Activated CD8-positive, alpha-beta memory T cell treated with anti-CD3 and anti-CD28 coated beads for 24 hours (primary cell): ENCODE measurements around the gene BSND.
"Not testable (repeated sequence)": the region's sequence is repeated elsewhere in the genome, so short reads cannot be mapped to it uniquely, and the experiment has no call there.

Experiments used
- DNase-seq: peaks from one replicate; pipeline ENCODE4 v3.0.0-alpha.2; 2020

Gene BSND

GRCh38 chr1:54998677-54999076 lies at the start of gene BSND:
Gene BSND, plus strand, starts transcription at chr1:54998933. Its CDS starts 254 bp downstream, at chr1:54999187.
- no peak for DNase-seq

DNA sequence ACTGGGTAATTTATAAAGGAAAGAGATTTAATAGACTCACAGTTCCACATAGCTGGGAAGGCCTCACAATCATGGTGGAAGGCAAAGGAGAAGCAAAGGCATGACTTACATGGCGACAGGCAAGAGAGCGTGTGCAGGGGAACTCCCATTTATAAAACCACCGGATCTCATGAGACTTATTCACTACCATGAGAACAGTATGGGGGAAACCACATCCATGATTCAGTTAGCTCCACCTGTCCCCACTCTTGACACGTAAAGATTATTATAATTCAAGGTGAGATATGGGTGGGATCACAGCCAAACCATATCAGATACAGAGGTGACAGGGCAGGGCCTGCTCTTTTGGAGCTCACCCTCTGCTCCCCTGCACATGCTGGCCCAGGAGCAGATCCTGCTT lies 49.7 kb upstream of the BSND start:
- no peak for DNase-seq

DNA sequence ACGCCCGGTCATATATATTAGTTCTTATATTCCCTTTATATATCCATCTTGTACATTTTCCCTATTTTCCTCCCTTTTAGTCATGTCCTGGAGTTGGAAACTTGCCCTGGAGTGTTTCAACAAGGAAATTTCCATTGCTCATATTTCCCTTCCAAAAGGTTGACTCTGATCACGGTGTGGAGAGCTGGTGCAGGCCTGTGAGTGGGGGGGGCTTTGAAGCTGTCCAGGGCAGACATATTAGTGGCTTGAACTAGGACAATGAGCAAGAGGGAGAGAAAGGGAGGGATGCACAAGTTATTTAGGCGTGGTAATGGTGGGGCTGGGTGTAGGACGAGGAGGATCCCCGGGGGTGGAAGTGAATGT lies 48.7 kb upstream of the BSND start:
- DNase-seq: no peak

DNA sequence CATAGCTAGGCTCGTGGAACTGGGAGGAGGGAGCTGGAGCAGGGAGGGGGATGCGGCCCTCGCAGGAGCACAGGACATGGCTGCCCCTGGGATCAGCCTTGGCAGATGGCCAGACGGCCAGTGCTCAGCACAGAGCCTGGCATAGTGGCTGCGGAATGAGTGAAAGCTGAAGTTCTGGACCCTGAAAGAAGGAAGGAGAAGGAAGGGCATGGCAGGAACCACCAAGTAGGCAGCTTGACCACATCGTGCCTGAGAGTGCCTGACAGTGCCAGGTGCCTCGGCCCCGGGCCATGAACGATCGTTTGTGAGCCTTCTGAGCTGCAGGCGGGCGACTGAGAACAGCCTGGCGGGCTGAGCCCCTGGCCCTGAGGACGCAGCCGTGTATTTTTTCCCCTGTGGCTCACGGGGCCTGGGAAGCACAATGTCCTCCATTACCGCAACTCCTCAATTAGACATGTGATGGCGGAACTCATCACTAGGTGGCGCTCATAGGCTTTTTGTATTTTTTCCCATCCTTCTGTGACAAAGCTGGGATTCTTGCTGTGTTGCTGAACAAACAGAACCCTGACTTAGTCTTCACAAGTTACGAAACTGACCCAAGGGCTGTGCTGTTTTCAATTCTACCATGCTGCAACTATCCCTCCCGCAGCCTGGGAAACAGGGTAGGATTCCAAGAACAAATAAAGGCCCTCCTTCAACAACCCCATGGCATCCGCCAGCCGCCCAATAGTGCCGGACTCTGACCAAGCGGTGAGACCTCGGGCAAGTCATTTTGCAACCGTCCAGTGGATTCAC lies 48.2 kb upstream of the BSND start:
- peak; percentile 78 for DNase-seq

DNA sequence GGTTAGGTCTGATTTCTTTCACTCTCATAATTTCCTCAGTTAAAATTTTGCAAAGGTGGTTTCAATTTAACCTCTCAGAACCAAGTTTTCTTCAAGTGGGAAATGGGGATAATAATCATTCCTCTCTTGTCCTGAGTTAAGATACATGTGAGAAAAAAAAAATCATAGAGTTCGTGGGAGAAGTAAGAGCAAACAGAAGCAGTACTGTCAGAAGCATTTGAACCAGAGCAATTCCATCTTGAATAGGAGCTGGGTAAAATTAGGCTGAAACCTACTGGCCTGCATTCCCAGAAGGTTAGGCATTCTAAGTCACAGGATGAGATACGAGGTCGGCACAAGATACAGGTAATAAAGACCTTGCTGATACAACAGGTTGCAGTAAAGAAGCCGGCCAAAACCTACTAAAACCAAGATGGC lies 46.9 kb upstream of the BSND start:
- DNase-seq: no peak

GRCh38 chr1:54952950-54953718 lies 45.6 kb upstream of the BSND start:
- no peak for DNase-seq

DNA sequence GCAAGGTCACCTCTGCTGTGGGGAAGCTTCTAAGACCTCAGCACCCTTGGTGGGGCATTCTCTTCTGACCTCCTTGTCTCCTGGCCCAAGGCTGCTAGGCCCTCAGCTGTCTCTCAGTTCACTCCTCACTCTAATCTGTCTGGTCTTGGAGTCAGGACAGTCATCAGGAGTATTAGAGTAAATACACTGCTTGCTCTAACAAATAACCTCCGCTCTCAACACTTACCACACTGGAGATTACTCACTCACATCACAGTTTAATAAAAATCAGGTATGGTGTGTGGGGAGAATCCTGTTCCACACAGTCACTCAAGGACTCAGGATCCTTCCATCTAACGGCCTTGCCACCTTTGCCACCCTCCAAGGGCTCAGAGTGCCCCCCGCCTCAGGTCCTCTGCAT lies 44.9 kb upstream of the BSND start:
- no peak for DNase-seq

- no peak for DNase-seq
Measured at GRCh38 chr1:54955359-54955758, 43.4 kb upstream of the BSND start.

GRCh38 chr1:54956726-54957125 lies 42.0 kb upstream of the BSND start:
- no peak for DNase-seq

DNA sequence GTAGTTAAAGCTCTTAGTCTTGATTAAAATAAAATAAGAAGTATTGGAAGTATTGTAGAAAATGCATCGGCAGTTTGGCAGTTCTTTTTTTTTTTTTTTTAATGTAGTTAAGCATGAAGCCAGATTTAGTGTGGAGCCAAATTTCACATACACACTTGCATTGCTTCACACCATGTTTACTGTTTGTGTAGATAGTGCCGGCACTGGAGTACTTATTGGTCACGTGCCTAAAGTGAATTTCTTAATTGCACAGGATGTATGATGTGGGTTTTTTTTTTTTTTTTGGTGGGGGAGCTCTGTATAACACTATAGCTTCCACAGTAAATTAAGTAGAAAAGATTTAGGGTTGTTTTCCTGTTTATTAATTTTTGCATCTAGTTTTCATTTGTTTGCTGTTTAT lies 39.5 kb upstream of the BSND start:
- DNase-seq: no peak

DNA sequence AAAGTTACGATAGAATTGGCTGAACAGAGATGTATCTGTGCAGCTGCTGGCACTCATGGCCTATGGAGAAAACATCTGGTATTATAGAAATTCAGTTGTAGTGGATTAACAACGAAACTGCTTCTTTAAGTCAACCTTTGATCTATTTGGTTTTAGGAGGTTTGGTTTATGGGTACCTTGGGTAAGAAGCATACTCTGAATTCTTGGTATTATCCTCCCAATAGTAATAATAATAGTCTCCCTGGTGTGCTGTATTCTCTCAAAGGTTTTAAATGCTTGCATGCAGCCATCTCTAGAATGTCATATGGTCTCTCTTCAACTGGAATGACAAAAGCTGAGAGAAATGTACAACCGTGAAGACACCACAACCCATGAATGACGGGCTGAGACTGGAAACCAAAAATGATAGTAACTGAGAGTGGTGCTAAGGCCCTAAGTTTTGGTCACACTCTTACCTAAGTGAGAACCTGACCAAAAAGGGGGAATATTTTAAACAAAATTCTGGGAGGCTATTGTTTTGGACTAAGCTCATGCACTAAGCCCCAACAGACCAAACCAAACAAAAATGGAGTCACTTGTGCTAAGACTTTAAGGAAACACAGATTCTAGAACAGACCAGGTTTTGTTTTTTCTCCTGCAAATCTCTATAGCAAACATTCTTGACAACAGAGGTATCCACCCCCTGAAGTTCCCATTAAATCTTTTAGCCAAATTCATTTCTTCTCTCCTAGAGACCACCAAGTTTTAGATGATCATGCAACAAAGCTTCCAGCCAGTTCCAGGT lies 35.9 kb upstream of the BSND start:
- no peak for DNase-seq

DNA sequence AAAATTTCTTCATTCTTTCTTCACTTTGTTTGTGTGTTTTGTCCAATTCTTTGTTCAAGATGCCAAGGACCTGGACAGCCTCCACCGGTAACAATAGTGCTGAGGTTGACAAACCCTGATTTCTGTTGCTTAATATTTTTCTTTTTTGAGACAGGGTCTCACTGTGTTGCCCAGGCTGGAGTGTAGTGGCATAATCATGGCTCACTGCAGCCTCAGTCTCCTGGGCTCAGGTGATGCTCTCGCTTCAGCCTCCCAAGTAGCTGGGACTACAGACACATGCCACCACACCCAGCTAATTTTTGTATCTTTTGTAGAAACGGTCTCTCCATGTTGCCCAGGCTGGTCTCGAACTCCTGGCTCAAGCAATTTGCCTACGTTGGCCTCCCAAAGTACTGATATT lies 34.9 kb upstream of the BSND start:
- not testable (repeated sequence) for DNase-seq

DNA sequence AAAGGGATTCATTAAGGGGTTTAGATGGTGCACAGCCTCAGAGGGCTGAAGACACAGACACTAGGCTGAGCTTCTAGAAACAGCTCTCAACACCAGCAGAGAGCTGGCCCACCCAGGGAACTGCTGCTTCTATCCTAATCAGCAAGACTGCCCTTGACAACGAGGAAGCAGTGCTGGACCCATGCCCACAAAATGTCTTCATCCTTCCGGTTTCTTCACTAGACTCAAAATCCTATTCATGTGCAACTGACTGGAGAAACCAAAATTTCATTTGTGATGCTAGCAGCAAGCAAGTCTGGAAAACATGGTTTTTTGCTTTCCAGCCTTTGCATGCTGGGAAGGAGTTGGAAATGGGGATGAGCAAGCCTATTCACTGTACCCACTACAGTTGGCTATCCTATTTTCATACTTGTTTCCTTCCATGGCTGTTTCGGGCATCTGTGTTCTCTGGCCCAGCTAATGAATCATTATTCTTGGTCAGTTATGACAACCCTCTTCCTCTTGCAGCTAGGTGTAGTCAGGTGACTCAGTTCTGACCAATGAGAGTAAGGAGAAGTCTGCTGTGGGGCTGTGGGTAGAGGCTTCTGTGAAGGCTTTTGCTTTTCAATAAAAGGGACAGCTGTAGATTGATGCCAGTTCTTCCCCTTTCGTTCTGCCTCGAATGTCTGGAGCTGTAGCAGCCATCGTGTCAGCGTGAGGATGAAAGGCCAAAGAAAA lies 33.0 kb upstream of the BSND start:
- peak; percentile 42 for DNase-seq

- peak; percentile 24 for DNase-seq
Measured at GRCh38 chr1:54967372-54967771, 31.4 kb upstream of the BSND start.

DNA sequence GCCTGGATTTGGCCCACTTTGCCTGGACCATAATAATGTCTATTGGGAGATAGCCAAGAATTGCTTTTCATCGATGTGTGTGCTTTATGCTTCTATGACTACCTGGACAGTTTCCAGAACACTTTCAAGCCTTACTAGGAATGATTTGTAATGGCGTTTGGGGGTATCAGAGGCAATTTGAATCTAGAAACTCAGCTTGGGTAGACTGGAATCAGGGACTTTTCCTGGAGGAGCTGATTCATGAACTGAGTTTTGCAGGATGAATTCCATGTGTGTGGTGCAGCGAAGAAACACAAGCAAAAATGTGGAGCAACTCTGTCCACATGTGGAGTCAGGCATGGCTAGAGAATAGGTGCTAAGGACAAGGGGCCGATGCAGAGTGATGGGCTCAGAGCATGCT lies 30.2 kb upstream of the BSND start:
- DNase-seq: no peak

GRCh38 chr1:54969879-54970278 lies 28.9 kb upstream of the BSND start:
- DNase-seq: no peak

GRCh38 chr1:54970901-54971300 lies 27.8 kb upstream of the BSND start:
- DNase-seq: no peak

- no peak for DNase-seq
Measured at GRCh38 chr1:54971317-54971791, 27.4 kb upstream of the BSND start.

DNA sequence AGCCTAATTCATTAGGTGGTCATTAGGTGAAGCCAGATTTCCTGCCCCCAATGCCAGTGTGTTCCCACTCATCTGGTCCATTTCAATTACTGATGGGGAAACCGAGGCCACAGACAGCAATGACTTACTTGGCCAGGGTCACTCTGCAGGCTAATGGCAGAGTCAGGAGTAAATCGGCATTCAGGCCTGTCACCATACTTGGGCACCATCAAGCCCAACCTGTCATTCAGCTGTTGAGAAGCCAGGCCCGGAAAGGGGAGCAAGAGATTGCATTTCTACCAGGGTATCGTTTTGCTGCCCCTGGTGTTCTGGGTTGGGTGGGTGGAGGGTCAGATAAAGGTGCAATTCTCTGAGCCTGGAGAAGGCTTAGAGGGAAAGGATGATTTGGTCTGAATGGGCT lies 26.3 kb upstream of the BSND start:
- no peak for DNase-seq

- DNase-seq: no peak
Measured at GRCh38 chr1:54973205-54973921, 25.4 kb upstream of the BSND start.

DNA sequence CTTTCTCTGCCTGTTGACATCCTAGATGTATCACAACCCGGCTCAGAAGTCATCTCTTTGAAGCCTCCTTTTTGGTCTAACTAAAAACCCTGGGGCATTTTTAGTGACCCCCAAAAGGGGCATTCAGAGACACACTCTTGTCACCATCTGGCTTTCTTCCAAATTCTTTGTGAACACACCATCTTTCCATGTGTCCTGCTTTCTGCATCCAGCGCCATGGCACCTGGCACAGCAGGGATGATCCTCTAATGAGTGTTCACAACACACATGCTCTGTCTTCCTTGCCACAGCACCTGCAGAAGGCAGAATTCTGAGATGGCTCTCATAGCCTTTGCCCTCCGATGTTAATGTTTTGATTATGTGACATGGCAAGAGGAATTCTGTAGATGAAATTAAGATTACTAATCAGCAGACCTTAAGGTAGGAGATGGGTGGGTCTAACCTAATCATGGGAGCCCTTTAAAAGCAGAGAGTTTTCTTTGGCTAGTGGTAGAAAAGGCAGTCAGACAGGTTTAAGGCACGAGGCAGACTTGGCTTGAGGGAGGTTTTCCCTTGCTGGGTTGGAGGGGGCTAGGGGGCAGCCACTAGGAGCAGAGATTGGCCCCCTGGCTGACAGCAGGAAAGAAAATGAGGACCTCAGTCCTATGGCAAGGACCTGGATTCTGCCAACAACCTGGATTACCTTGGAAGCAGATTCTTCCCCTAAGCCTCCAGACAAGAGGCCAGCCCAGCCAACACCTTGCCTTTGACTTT lies 23.2 kb upstream of the BSND start:
- DNase-seq: no peak
